A549 (cell line): ENCODE data around the gene SPAST. TPM values are rescaled to one million over a fixed set of nuclear protein-coding genes. Genes with fewer than 3 reads are reported as not detected.
A peak's percentile ranks its signal among the peaks of the same experiment; 100 is the strongest.
"Not testable (repeated sequence)": the region's sequence is repeated elsewhere in the genome, so short reads cannot be mapped to it uniquely, and the experiment has no call there.

Experiments used
- ATAC-seq, 2 experiments: fragments of 200-7000 bp in 1 of 2; fragments of >200 bp in 1 of 2; cut with Nextera tagmentation in 1 of 2; cut with Tn5 transposase in 1 of 2; 3 replicates each; pipeline versions ENCODE4 v1.8.0 to v1.9.1; 2018 to 2020; ENCODE audit warnings: mild to moderate bottlenecking in 1 of 2, moderate library complexity in 1 of 2
- CTCF ChIA-PET: fragments of 300-600 bp; sonication (Branson Sonifier 250); formaldehyde crosslinking; extraction: SDS; loops from one replicate; lab custom pipeline; 2021; ENCODE audit warnings: antibody characterized with exemption, inconsistent platforms; lab: Yijun Ruan, JAX
- POLR2A ChIA-PET: fragments of 350-600 bp; formaldehyde crosslinking; extraction: SDS; loops from one replicate; lab custom pipeline; 2021; ENCODE audit warnings: antibody characterized with exemption, inconsistent platforms; lab: Yijun Ruan, JAX
- DNase-seq, 2 experiments: peaks; one replicate each; pipeline versions ENCODE4 v3.0.0 to v3.0.0-alpha.2; 2011 to 2016; ENCODE audit warnings: low read depth in 1 of 2, low spot score in 1 of 2
- FAIRE-seq: peaks from 2 replicates; lab custom pipeline; 2011; peaks lifted over from hg19 to GRCh38; lab: Jason Lieb, UNC
- H3K27ac ChIP-seq, 2 experiments: fragments of >200 bp; sonication (Bioruptor Twin); formaldehyde crosslinking; 3 replicates each; pipeline ENCODE4 v1.5.1; 2016 to 2017
- H3K4me1 ChIP-seq: fragments of >200 bp; sonication (Bioruptor Twin); formaldehyde crosslinking; 3 replicates; pipeline ENCODE4 v1.6.1; 2016
- H3K4me2 ChIP-seq: fragments of >200 bp; sonication (Bioruptor Twin); formaldehyde crosslinking; 3 replicates; pipeline ENCODE4 v1.6.1; 2016
- H3K4me3 ChIP-seq: fragments of >200 bp; sonication (Bioruptor Twin); formaldehyde crosslinking; 3 replicates; pipeline ENCODE4 v1.5.1; 2016
- H3K9me3 ChIP-seq: fragments of >200 bp; sonication (Bioruptor Twin); formaldehyde crosslinking; 3 replicates; pipeline ENCODE4 v1.6.1; 2016
- ATOH8 ChIP-seq: fragments of 250-450 bp; sonication (Bioruptor Pico); IDR thresholded peaks from 2 replicates; pipeline ENCODE4 v1.5.0; 2020; ENCODE audit warnings: low read depth, mild to moderate bottlenecking, moderate library complexity
- BCL3 ChIP-seq: fragments of >200 bp; sonication (Bioruptor Twin); formaldehyde crosslinking; IDR thresholded peaks from 3 replicates; pipeline ENCODE4 v1.6.1; 2016
- E2F6 ChIP-seq: IDR thresholded peaks from 2 replicates; pipeline ENCODE4 v1.6.1; 2012; ENCODE audit warnings: low read depth, borderline replicate concordance
- FOSL2 ChIP-seq, 2 experiments: fragments of 450-650 bp in 1 of 2; fragments of >200 bp in 1 of 2; sonication (Bioruptor Twin) in 1 of 2; formaldehyde crosslinking; IDR thresholded peaks; 2 replicates each; pipeline versions ENCODE4 v1.5.0 to v1.6.1; 2016 to 2020; ENCODE audit warnings: mild to moderate bottlenecking in 1 of 2, moderate library complexity in 1 of 2
- HES2 ChIP-seq: fragments of >200 bp; sonication (Bioruptor Twin); formaldehyde crosslinking; IDR thresholded peaks from 2 replicates; pipeline ENCODE4 v1.6.1; 2016
- JUN ChIP-seq, 2 experiments: fragments of >200 bp; sonication (Bioruptor Twin); formaldehyde crosslinking; IDR thresholded peaks; 2 replicates in 1 of 2; 3 replicates in 1 of 2; pipeline ENCODE4 v1.6.1; 2016 to 2017
- MAX ChIP-seq: IDR thresholded peaks from 2 replicates; pipeline ENCODE4 v1.6.1; 2012
- MYC ChIP-seq: IDR thresholded peaks from 2 replicates; pipeline ENCODE4 v1.6.1; 2012; ENCODE audit warnings: mild to moderate bottlenecking, inconsistent platforms, low read length, improper control_type of control experiment, borderline replicate concordance
- NR3C1 ChIP-seq: fragments of >200 bp; sonication (Bioruptor Twin); formaldehyde crosslinking; IDR thresholded peaks from 3 replicates; pipeline ENCODE4 v1.6.1; 2017
- PHF8 ChIP-seq: fragments of 200-600 bp; sonication (generic); IDR thresholded peaks from 2 replicates; pipeline ENCODE4 v1.6.1; 2016; ENCODE audit warnings: low read depth, mild to moderate bottlenecking, antibody characterized with exemption, moderate library complexity, borderline replicate concordance
- POLR2A ChIP-seq: IDR thresholded peaks from 2 replicates; pipeline ENCODE4 v1.6.1; 2012; ENCODE audit warnings: mild to moderate bottlenecking, low read length
- SMC3 ChIP-seq: fragments of >200 bp; sonication (Bioruptor Twin); formaldehyde crosslinking; IDR thresholded peaks from 3 replicates; pipeline ENCODE4 v1.6.1; 2018; ENCODE audit warnings: inconsistent platforms
- ZNF302 ChIP-seq: fragments of 250-450 bp; sonication (Bioruptor Pico); IDR thresholded peaks from 2 replicates; pipeline ENCODE4 v1.9.0; 2021; ENCODE audit warnings: inconsistent platforms, mild to moderate bottlenecking, moderate library complexity
- WGBS: methylation state at CpG from one replicate; pipeline ENCODE4 v1.1.6; 2017; ENCODE audit errors: missing lambda C conversion rate; 5-methylcytosine and 5-hydroxymethylcytosine counted together
- polyA plus RNA-seq, 4 experiments: library from polyadenylated mRNA; depleted of rRNA in 3 of 4; stranded (reverse); fragments of >200 nt; fragmentation: RNase III in 1 of 4; extraction: RNeasy Plus Mini Kit Qiagen cat#74134 plus additional on column Dnase treatment in 1 of 4; gene quantifications; 2 replicates in 3 of 4; 3 replicates in 1 of 4; pipeline ENCODE4 v1.2.3, GENCODE V29; 2011 to 2017

SPAST gene
- polyA plus RNA-seq, 2 of the 4 experiments (the other 2 are of a cell fraction) = 18.7 to 36.3 TPM

GRCh38 chr2:32018789-32019482, 44.4 kb upstream of the SPAST start:
- 79% methylated on average over 9 of the region's 9 CpGs for WGBS
- H3K9me3 ChIP-seq; FAIRE-seq; H3K4me2 ChIP-seq; H3K4me1 ChIP-seq; H3K27ac ChIP-seq; H3K4me3 ChIP-seq; DNase-seq; TF ChIP-seq FOSL2 (IDR thresholded peaks at IDR 0.05): not testable (repeated sequence)
- CTCF ChIA-PET = interaction anchor here (1.2 kb wide), 1 partner anchor 81 kb away, joined by 3 read pairs; no protein-coding TSS in a partner anchor
- POLR2A ChIA-PET = interaction anchor here (1.6 kb wide), 1 partner anchor 21 kb away, joined by 7 read pairs; the partner anchor contains the start of gene DPY30
- peak; percentile 35; the same call in 1 of the 2 replicates for TF ChIP-seq FOSL2 (CRISPR knock-in tag; IDR thresholded peaks at IDR 0.05)
- peak in 1 of 2 experiments; percentile 58; a peak in 3 of 6 replicates for ATAC-seq

GRCh38 chr2:32034198-32034887, 29.0 kb upstream of the SPAST start:
- H3K4me3 ChIP-seq, FAIRE-seq, H3K4me1 ChIP-seq, H3K9me3 ChIP-seq, H3K27ac ChIP-seq, POLR2A ChIA-PET, H3K4me2 ChIP-seq, ATAC-seq, DNase-seq: not testable (repeated sequence)
- CTCF ChIA-PET = interaction anchor here (0.6 kb wide), 1 partner anchor 201 kb away, joined by 3 read pairs; no protein-coding TSS in a partner anchor
- WGBS = 89% methylated on average over 8 of the region's 8 CpGs

GRCh38 chr2:32039447-32040219, 23.7 kb upstream of the SPAST start, which contains the start of gene DPY30:
Gene DPY30 (minus strand): TSS chr2:32039805. CDS start chr2:32039456, 349 bp downstream.
- Histone ChIP-seq H3K9me3 (no peaks in the 10 kb centered on the region), H3K27ac (peak within 1 kb of the TSS; percentile 89), H3K4me3 (peak within 1 kb of the TSS; percentile 88), H3K4me2 (peak within 1 kb of the TSS; percentile 79), H3K4me1 (peaks cover 6% of the 10 kb centered on the region)
- TF ChIP-seq MAX (peak; percentile 91), BCL3 (peak; percentile 97), NR3C1 (no peak), SMC3 (peak; percentile 38; the same call in 1 of the 3 replicates), JUN (IDR thresholded peaks at IDR 0.05) (peak; percentile 92 to 94), ZNF302 (CRISPR knock-in tag) (no peak), E2F6 (peak; percentile 90), MYC (no peak), PHF8 (peak; percentile 73), POLR2A (peak; percentile 100)
- FAIRE-seq (no peak), DNase-seq (peak; percentile 83 to 97), ATAC-seq (peak; percentile 95 to 97)
- 3% methylated on average over 43 of the region's 43 CpGs for WGBS
- POLR2A ChIA-PET = interaction anchor here (0.6 to 2.8 kb wide), 23 partner anchors 11 to 638 kb away, joined by 3 to 67 read pairs (median 4); partner anchors contain the start of genes MEMO1, SLC30A6 and SPAST
- CTCF ChIA-PET = interaction anchor here (0.6 to 2.5 kb wide), 6 partner anchors 12 to 113 kb away, joined by 3 to 14 read pairs (median 5); partner anchors contain the start of gene SPAST

GRCh38 chr2:32043561-32043960, 19.8 kb upstream of the SPAST start:
- ATAC-seq (no peak), DNase-seq (no peak), FAIRE-seq (no peak)
- no peak for TF ChIP-seq ATOH8 (CRISPR knock-in tag)
- TF ChIP-seq HES2 = no peak
- 65% methylated on average over 7 of the region's 7 CpGs for WGBS
- H3K27ac ChIP-seq = no peak overlapping the region
- peaks cover 4% of the 10 kb centered on the region for H3K4me1 ChIP-seq
- no peak overlapping the region for H3K4me3 ChIP-seq
- ChIA-PET CTCF (interaction anchor here (1.2 to 2.4 kb wide), 2 partner anchors 11 to 19 kb away, joined by 3 to 12 read pairs; partner anchors contain the start of gene SPAST), POLR2A (no interaction called here)
- no peaks in the 10 kb centered on the region for H3K9me3 ChIP-seq
- no peak overlapping the region for H3K4me2 ChIP-seq
